PC-9 (cell line): ENCODE data around the gene TAF1A. TPM values are rescaled to one million over a fixed set of nuclear protein-coding genes. Genes with fewer than 3 reads are reported as not detected.

Experiments used
- BruUV-seq: library from RNA; stranded (reverse); fragments of 400-500 nt; replicated peaks from 2 replicates; lab custom pipeline; 2021; lab: Mats Ljungman, UMichigan
- CTCF ChIA-PET: fragments of 300-600 bp; sonication (Branson Sonifier 250); formaldehyde crosslinking; loops from one replicate; lab custom pipeline; 2022; ENCODE audit warnings: antibody characterized with exemption; lab: Charles Lee
- POLR2A ChIA-PET: fragments of 300-600 bp; sonication (Branson Sonifier 250); formaldehyde crosslinking; loops from one replicate; lab custom pipeline; 2022; ENCODE audit warnings: antibody characterized with exemption; ENCODE audit not compliant: unreplicated experiment; lab: Charles Lee
- DNase-seq, 2 experiments: peaks; one replicate each; pipeline versions ENCODE4 v3.0.0 to v3.0.0-alpha.2; 2015 to 2022; ENCODE audit warnings: mixed read lengths in 1 of 2
- H2AFZ ChIP-seq: fragments of 200-600 bp; sonication (generic); 2 replicates; pipeline ENCODE4 v1.8.1; 2017; ENCODE audit warnings: antibody characterized with exemption
- H3F3A ChIP-seq: fragments of 200-600 bp; sonication (generic); 2 replicates; pipeline ENCODE4 v1.8.1; 2017; ENCODE audit warnings: antibody characterized with exemption, mild to moderate bottlenecking, low read depth; ENCODE audit not compliant: insufficient read depth
- H3K27ac ChIP-seq: fragments of 200-600 bp; sonication (generic); 2 replicates; pipeline ENCODE4 v1.6.1; 2016; ENCODE audit warnings: mixed run types
- H3K27me3 ChIP-seq: fragments of 200-600 bp; sonication (generic); 2 replicates; pipeline ENCODE4 v1.6.1; 2016; ENCODE audit warnings: low read depth, mixed run types; ENCODE audit not compliant: insufficient read depth
- H3K36me3 ChIP-seq: fragments of 200-600 bp; sonication (generic); 2 replicates; pipeline ENCODE4 v1.6.1; 2016; ENCODE audit warnings: low read depth, mixed run types
- H3K4me1 ChIP-seq: fragments of 200-600 bp; sonication (generic); replicated peaks from 2 replicates; pipeline ENCODE4 v1.6.1; 2016; ENCODE audit warnings: mixed run types; ENCODE audit not compliant: insufficient read depth
- H3K4me2 ChIP-seq: fragments of 200-600 bp; sonication (generic); 2 replicates; pipeline ENCODE4 v1.6.1; 2017; ENCODE audit warnings: mixed run types
- H3K4me3 ChIP-seq: fragments of 200-600 bp; sonication (generic); 2 replicates; pipeline ENCODE4 v1.6.1; 2016; ENCODE audit warnings: mixed run types
- H3K79me2 ChIP-seq: fragments of 200-600 bp; sonication (generic); 2 replicates; pipeline ENCODE4 v1.6.1; 2017; ENCODE audit warnings: low read depth, mixed run types
- H3K9me2 ChIP-seq: fragments of 200-600 bp; sonication (generic); 2 replicates; pipeline ENCODE4 v1.8.1; 2017; ENCODE audit warnings: mild to moderate bottlenecking; ENCODE audit not compliant: insufficient read depth
- H3K9me3 ChIP-seq: fragments of 200-600 bp; sonication (generic); 2 replicates; pipeline ENCODE4 v1.8.1; 2016; ENCODE audit warnings: low read depth; ENCODE audit not compliant: insufficient read depth
- H4K20me1 ChIP-seq: fragments of 200-600 bp; sonication (generic); 2 replicates; pipeline ENCODE4 v1.8.1; 2017; ENCODE audit not compliant: insufficient read depth
- EZH2 ChIP-seq: fragments of 200-600 bp; sonication (generic); IDR thresholded peaks from 2 replicates; pipeline ENCODE4 v1.8.0; 2017; ENCODE audit warnings: antibody characterized with exemption, low read depth
- intact Hi-C: fragments of 100-400 bp; cut with micrococcal nuclease; formaldehyde crosslinking; loops from one replicate; pipeline ENCODE4 v1.10.0; 2022; ENCODE audit not compliant: unreplicated experiment
- total RNA-seq: library from RNA; stranded (reverse); gene quantifications from 2 replicates; pipeline ENCODE4 v1.2.3, GENCODE V29; 2021
- TF ChIP-seq, protein P1 (sequence below): fragments of 200-600 bp; sonication (generic); conservative IDR thresholded peaks from 2 replicates; pipeline ENCODE4 v1.6.1; 2017; ENCODE audit warnings: mixed run types, antibody characterized with exemption, mild to moderate bottlenecking, moderate library complexity

Gene TAF1A
- total RNA-seq, 1 experiment from 2014 or later: 18.4 TPM

DNA sequence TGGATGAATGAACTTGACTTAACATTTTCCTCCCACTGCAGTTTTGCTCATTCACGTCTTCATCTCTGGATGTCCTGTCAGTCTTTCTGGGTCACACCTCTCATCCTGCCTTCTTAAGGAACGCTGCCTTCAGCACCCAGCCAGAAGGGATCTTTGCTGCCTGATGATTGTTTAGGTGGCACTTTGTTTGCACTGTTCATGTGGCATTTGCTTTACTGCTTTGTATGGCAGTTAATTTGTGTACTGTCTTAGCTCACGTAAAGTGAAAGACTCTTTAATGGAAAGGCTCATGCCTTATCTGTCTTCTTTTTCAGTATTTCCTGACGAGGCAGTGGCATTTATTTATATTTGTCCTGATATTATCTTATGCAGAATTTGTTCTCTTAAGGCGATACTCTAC lies 33.0 kb upstream of the TAF1A start:
- BruUV-seq: no TSS peak
- Histone ChIP-seq H3K27me3 (no peaks in the 10 kb centered on the region), H3K79me2 (peaks cover 29% of the 10 kb centered on the region), H3K27ac (no peak overlapping the region), H3K4me1 (peaks cover 6% of the 10 kb centered on the region), H3K36me3 (peaks cover 21% of the 10 kb centered on the region), H4K20me1 (no peaks in the 10 kb centered on the region; the same call in 1 of the 2 replicates), H3K9me2 (no peaks in the 10 kb centered on the region), H3K4me2 (no peak overlapping the region), H2AFZ (no peak overlapping the region), H3F3A (no peaks in the 10 kb centered on the region), H3K4me3 (no peak overlapping the region), H3K9me3 (no peaks in the 10 kb centered on the region)
- POLR2A ChIA-PET: no interaction called here
- TF ChIP-seq, protein P1, sequence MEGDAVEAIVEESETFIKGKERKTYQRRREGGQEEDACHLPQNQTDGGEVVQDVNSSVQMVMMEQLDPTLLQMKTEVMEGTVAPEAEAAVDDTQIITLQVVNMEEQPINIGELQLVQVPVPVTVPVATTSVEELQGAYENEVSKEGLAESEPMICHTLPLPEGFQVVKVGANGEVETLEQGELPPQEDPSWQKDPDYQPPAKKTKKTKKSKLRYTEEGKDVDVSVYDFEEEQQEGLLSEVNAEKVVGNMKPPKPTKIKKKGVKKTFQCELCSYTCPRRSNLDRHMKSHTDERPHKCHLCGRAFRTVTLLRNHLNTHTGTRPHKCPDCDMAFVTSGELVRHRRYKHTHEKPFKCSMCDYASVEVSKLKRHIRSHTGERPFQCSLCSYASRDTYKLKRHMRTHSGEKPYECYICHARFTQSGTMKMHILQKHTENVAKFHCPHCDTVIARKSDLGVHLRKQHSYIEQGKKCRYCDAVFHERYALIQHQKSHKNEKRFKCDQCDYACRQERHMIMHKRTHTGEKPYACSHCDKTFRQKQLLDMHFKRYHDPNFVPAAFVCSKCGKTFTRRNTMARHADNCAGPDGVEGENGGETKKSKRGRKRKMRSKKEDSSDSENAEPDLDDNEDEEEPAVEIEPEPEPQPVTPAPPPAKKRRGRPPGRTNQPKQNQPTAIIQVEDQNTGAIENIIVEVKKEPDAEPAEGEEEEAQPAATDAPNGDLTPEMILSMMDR: no peak
- TF ChIP-seq EZH2: no peak
- no peak for DNase-seq
- CTCF ChIA-PET: no interaction called here
- intact Hi-C loops: no loop called here

DNA sequence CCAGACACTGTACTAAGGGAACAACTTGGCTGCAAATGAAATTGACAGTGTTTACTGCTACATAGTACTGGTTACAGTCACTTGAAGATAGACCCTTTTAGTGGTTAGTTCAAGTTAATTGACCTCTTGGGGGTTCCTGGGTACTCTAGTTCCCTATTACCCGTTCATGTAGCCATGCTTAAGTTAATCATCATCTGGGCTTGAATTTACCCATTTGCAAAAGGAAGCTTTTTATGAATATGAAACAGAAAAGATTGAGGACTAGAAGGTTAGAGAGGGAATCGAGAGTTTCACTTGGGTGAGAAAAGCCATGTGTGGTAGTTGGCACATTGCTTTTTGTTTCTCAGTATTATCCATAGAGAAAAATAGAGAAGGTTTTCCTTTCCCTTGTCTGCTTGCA lies 30.8 kb upstream of the TAF1A start:
- intact Hi-C loops: no loop called here

DNA sequence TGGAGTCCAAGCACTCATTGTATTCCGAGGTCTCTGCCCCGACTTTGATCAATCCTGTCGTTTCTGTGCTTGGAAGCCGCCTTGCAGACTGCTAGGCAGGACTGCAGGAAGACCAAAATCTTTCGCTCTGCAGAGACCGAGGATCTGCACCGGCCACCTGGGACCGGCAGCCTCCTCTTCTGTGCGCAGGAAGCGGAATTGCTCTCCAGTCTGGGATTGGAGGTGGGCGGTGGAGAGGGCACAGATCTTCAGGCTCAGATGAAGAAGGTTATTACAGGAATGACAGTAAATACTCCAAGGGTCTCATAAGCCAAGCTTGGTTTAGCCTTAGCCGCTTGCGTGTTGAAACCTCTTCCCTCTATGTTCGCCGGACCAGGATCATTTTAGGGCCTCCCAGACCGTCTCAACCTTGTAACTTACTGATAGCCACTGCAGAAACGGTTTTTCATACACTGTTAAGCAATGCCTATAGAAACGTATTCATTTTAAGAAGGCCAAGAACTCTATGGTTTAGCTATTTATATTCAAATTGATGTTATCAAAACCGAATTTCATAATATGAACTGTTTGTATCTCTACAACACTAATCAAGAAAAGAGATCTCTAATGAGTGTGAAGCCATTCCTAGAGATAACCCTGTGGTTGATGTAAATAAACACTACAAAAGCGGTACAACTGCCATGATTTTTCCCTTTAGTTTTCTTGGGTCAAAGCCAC lies 29.3 kb upstream of the TAF1A start:
- Histone ChIP-seq H3K9me2 (no peaks in the 10 kb centered on the region), H3K27me3 (no peaks in the 10 kb centered on the region), H3K4me1 (peaks cover 6% of the 10 kb centered on the region), H3K79me2 (peaks cover 29% of the 10 kb centered on the region), H4K20me1 (no peaks in the 10 kb centered on the region), H2AFZ (peak overlapping the region; percentile 79), H3K27ac (no peak overlapping the region), H3K4me3 (peak overlapping the region; percentile 70), H3K36me3 (0 out of 2 replicates have a peak, but pooled peaks cover 4% of the 10 kb centered on the region), H3K9me3 (no peaks in the 10 kb centered on the region), H3K4me2 (peak overlapping the region; percentile 82), H3F3A (peaks cover 14% of the 10 kb centered on the region; the same call in 1 of the 2 replicates)
- intact Hi-C loops: loop anchor here (1.0 kb wide), 1 partner anchor 154 kb away; no protein-coding TSS in a partner anchor
- DNase-seq: no peak
- TF ChIP-seq EZH2: no peak
- TF ChIP-seq, protein P1: no peak
- TSS peak; percentile 66 for BruUV-seq
- ChIA-PET POLR2A (interaction anchor here (0.6 kb wide), 3 partner anchors 28 to 611 kb away, joined by 5 to 13 read pairs (median 5); no protein-coding TSS in a partner anchor), CTCF (interaction anchor here (0.7 kb wide), 1 partner anchor 8 kb away, joined by 4 read pairs; no protein-coding TSS in a partner anchor)

More for the DNA sequence above, 30.8 kb upstream of the TAF1A start:
- ChIA-PET POLR2A (no interaction called here), CTCF (no interaction called here)
- peaks cover 14% of the 10 kb centered on the region; the same call in 1 of the 2 replicates for H3F3A ChIP-seq
- BruUV-seq: no TSS peak
- H4K20me1 ChIP-seq: no peaks in the 10 kb centered on the region; the same call in 1 of the 2 replicates
- no peaks in the 10 kb centered on the region for H3K9me3 ChIP-seq
- H3K4me3 ChIP-seq: no peak overlapping the region
- no peak overlapping the region for H3K4me2 ChIP-seq
- TF ChIP-seq, protein P1: no peak
- TF ChIP-seq EZH2: no peak
- peaks cover 11% of the 10 kb centered on the region; the same call in 1 of the 2 replicates for H3K36me3 ChIP-seq
- H3K27me3 ChIP-seq: no peaks in the 10 kb centered on the region
- H2AFZ ChIP-seq: no peak overlapping the region
- H3K79me2 ChIP-seq: peaks cover 29% of the 10 kb centered on the region
- DNase-seq: no peak
- H3K9me2 ChIP-seq: no peaks in the 10 kb centered on the region
- no peak overlapping the region for H3K27ac ChIP-seq
- peaks cover 6% of the 10 kb centered on the region for H3K4me1 ChIP-seq
